NCI-H1105 treated with DMSO at 0.1 percent for 48 hours (cell line): ENCODE data around the gene FXYD6.

ENCODE experiments used
- DNase-seq: peaks from one replicate; lab custom pipeline; 2025; lab: John Stamatoyannopoulos, UW

The FXYD6 gene

GRCh38 chr11:117830072-117830471 lies 46.4 kb downstream of the FXYD6 start:
- DNase-seq: no peak

- DNase-seq: no peak
Measured at GRCh38 chr11:117829369-117829725, 47.1 kb downstream of the FXYD6 start.

GRCh38 chr11:117828611-117829368 lies 47.7 kb downstream of the FXYD6 start:
- DNase-seq: no peak

DNA sequence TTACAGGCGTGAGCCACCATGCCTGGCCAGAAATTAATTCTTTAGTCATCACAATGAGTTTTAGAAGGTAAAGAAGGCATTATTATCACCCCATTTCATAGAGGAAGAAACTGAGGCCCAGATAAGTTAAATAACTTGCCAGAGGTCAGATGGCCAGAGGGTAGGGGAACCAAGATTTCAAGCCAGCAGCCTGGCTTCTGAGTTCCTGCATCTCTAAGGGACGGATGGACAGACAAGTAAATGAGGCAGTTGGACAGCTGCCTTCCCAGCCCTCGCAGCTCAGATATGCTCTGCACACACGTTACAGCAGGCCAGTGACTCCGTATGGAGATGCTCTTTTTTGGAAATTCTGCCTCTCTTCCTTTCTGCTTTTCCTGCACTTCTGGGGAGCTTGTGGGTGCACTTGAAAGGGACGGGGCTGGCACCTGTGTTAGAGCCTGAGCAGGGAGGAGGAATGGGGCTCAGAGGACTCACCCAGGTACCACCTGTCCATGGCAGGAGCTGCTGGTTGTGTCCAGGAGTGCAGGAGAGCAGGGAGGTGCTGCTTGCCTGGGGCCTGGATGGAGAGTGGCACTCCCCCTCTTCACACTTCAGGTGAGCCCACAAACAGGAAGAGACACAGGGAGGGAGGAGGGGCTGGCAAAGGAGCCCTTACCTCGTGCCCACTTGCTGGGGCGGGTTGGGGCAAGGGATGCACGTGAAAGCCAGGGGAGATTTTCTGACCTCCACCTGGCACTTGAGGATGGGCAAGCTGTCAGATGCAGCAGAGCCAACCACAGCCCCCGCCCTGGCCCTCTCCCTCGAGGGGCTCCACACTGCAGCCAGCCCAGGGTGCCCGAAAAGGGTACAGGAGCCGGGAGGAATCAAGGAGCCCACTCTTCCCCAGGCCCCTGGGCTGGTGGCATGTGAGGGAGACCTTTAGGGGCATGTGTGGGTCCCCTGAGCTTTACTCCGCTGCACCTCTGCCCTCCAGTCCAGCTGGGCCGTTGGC lies 48.6 kb downstream of the FXYD6 start:
- peak; percentile 33 for DNase-seq

DNA sequence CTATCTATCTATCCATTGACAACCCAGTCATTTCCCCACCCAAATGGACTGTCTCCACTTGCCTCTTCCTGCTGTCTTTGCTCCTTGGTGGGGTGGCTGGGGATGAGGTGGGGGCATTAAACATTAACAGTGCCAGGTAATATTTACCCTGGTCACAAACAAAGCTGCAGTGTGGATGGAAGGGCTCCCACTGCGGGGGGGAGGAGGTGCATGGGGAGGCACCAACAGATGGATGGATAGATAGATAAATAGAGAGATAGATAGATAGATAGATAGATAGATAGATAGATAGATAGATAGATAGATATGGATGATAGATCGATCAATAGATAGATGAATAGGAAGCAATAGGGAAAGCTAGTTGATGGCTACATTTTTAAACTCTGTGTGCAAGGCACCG lies 49.6 kb downstream of the FXYD6 start:
- no peak for DNase-seq

DNA sequence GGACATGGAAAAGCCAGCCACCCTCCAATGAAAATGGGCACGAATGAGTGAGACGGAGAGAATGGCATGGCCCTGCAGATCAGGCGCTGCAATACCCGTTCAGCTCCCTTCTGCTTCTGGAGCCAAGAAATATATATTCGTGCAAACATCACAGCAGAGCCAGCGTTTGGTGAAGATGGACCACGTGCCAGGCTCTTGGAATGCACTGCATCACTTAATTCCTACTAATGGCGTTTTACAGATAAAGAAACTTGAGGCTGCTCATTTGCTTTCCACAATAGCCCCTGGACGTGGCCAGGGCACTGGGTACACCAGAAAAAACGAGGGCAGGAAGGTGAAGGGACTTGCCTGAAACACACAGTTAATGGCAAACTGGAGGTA lies 50.3 kb downstream of the FXYD6 start:
- DNase-seq: no peak

- DNase-seq: no peak
Measured at GRCh38 chr11:117825538-117826189, 50.8 kb downstream of the FXYD6 start.

GRCh38 chr11:117824571-117825537 lies 51.6 kb downstream of the FXYD6 start, which contains the start of gene FXYD2:
TSS of gene FXYD2 (minus strand) at chr11:117824744. CDS start at chr11:117824678, 66 bp downstream.
- DNase-seq: no peak

DNA sequence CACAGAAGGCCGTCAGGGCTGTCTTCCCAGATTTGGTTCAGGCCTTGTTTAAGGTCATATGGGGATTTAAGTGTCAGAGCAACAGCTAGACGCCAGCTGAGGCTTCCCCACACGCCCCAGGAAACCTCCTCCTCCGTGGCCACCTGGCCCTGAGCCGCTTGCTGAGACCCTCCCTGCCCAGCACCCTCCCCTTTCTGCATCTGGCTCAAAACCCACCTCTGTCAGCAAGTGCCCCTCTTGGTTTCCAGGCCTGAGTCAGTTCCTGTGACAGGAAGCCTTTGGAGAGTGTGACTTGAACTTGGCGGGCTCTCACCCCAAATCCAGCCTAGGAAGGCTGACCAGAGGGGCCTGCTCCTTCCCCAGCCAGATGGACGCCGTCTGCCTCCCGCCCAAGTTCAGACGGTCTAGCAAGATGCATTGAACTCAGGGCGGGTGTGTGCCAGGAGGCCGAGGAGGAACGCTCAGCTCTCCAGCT lies 52.5 kb downstream of the FXYD6 start:
- no peak for DNase-seq

DNA sequence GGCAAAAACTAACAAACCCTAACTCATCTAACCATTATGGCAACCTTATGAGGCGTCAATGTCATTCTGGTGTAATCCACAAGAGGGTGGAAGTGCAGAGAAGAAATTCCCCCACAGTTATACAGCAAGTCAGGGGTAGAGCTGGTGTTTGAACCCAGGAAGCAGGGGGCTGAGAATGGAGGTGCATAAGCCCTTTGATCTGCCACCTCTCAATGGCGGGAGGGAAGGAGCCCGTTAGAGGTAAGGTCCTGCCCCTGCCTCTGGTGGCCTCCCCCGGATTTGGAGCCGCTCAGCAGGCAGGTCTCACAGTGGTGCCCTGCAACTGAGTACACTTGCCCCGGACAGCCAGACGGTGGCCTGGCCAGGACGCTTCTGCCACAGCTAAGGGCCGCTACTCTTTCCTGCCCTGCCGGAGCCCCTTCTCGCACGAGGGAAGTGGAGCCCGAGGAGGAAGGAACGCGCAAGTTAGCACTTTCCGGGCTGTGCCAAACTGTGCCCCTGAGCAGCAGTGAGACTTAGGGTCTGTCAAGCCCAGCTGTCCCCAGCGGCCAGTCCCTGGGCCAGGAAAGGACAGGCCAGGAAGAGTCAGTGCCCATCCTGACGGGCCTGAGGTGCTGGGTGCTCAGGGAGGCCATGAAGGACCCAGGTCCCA lies 53.0 kb downstream of the FXYD6 start:
- DNase-seq: no peak

GRCh38 chr11:117822074-117823033 lies 54.1 kb downstream of the FXYD6 start:
- peak; percentile 10 for DNase-seq

- DNase-seq: no peak
Measured at GRCh38 chr11:117821431-117821830, 55.0 kb downstream of the FXYD6 start.

DNA sequence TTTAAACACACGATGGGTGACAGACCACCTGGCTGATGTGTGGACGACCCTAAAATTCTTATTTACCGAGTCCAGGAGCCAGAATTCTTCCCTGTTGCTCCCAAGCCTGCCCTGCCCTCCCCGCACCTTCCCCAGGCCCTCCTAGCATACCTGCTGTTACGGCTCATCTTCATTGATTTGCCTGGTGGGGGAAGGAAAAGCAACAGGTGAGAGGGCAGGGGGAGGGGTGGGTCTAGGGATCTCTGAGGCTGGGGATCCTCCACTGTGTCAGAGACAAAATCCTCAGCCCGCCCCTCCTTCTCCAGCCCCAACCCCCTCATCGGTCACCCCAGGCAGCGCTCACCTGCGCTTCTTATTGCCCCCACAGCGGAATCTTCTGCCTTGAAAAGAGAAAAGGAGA lies 55.9 kb downstream of the FXYD6 start:
- no peak for DNase-seq

- peak; percentile 95 for DNase-seq
Measured at GRCh38 chr11:117820071-117820470, 56.4 kb downstream of the FXYD6 start.

GRCh38 chr11:117819096-117820040 lies 57.1 kb downstream of the FXYD6 start:
- peak; percentile 26 for DNase-seq

GRCh38 chr11:117818041-117818873 lies 58.2 kb downstream of the FXYD6 start:
- DNase-seq: no peak

- peak; percentile 85 for DNase-seq
Measured at GRCh38 chr11:117817368-117818040, 59.0 kb downstream of the FXYD6 start.
